ENCODE results near the gene TMEM220.

DNA sequence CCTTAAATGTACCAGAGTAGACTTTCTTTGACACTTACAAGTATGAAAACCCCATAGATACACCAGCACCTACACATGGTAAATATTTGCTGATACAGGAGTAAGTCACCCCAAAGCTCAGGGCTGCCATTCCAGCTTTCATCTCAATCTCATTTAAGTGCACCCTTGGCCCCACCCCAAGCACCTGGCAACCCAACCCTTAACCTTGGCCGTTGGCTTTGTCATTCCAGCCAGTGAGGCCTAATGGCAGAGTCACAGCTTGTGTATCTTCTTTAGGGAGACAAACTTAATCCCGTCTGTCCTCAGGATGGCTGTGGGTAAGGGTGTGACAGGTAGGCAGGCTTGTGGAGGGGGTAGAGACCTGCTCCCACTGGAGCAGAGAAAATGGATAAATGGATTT is 31.5 kb upstream of the TMEM220 start:
- TF ChIP-seq CTCF (IDR thresholded peaks at IDR 0.05; ENCODE audit: low read depth, low read length, poor library complexity, severe bottlenecking) (no peak), EZH2phosphoT487 (IDR thresholded peaks at IDR 0.05; ENCODE audit: borderline replicate concordance, low read length) (no peak)

All from DOHH2 (cell line).